PC-9 (cell line): ENCODE data around the gene CIZ1.

Experiments
- EZH2 ChIP-seq: fragments of 200-600 bp; sonication (generic); IDR thresholded peaks from 2 replicates; pipeline ENCODE4 v1.8.0; 2017; ENCODE audit warnings: antibody characterized with exemption, low read depth
- TF ChIP-seq, protein P1 (sequence below): fragments of 200-600 bp; sonication (generic); conservative IDR thresholded peaks from 2 replicates; pipeline ENCODE4 v1.6.1; 2017; ENCODE audit warnings: mixed run types, antibody characterized with exemption, mild to moderate bottlenecking, moderate library complexity

DNA sequence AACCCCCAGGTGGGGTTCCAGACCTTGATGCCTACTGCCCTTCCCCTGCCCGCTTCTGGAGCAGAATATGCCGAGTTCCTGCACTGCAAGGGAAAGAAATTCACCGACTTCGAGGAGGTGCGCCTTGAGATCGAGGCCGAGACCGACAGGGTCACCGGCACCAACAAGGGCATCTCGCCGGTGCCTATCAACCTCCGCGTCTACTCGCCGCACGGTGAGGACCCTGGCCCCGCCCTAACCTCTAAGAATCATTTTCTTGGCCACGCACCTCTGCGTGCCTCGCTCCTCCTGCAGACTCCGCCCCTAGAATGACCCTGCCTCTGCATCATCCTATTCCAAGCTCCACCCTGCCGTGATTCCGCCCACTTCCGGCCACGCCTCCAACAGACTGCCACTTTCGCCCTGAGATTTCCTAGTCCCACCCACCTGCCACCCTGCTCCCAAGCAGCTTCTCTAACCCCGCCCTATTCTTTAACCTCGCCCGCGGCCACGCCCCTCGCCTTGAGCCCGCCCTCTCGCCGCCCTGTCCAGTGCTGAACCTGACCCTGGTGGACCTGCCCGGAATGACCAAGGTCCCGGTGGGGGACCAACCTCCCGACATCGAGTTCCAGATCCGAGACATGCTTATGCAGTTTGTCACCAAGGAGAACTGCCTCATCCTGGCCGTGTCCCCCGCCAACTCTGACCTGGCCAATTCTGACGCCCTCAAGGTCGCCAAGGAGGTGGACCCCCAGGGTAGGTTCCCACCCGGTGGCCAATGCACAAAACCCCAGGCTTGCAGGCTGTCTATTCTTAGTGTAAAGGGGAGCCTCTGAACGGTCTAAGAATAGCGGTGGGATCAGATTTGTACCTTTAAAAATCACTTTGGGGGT lies 27.4 kb upstream of the CIZ1 start:
- no peak for TF ChIP-seq EZH2
- TF ChIP-seq, protein P1, sequence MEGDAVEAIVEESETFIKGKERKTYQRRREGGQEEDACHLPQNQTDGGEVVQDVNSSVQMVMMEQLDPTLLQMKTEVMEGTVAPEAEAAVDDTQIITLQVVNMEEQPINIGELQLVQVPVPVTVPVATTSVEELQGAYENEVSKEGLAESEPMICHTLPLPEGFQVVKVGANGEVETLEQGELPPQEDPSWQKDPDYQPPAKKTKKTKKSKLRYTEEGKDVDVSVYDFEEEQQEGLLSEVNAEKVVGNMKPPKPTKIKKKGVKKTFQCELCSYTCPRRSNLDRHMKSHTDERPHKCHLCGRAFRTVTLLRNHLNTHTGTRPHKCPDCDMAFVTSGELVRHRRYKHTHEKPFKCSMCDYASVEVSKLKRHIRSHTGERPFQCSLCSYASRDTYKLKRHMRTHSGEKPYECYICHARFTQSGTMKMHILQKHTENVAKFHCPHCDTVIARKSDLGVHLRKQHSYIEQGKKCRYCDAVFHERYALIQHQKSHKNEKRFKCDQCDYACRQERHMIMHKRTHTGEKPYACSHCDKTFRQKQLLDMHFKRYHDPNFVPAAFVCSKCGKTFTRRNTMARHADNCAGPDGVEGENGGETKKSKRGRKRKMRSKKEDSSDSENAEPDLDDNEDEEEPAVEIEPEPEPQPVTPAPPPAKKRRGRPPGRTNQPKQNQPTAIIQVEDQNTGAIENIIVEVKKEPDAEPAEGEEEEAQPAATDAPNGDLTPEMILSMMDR: no peak
